HG02623 (cell line): ENCODE data around the gene KRT85.
A peak's percentile ranks its signal among the peaks of the same experiment; 100 is the strongest.

Source experiments
- ATAC-seq: cut with Tn5 transposase; IDR thresholded peaks from one replicate; pipeline ENCODE4 v1.9.1; 2021; ENCODE audit warnings: moderate library complexity; ENCODE audit not compliant: unreplicated experiment

The KRT85 gene

DNA sequence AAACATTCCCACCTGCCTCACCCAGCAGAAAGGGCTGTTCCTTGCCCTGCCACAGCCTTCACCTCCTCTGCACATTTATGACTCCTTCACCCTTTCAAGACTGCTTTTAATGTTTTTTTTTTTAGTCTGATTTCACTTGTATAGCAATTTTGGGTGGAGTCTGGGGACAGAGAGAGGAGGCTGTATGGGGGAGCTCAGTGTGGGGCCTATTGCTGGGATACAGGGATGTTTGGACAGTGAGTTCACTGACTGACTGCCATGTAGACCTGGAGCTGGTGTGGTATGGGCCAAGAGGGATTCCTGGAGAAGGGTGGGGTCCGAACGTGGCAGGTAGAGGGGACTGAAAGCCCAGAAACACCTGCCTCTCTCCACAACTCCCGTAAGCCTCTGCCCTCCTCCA is 1.9 kb upstream of the KRT85 start:
- no peak for ATAC-seq

DNA sequence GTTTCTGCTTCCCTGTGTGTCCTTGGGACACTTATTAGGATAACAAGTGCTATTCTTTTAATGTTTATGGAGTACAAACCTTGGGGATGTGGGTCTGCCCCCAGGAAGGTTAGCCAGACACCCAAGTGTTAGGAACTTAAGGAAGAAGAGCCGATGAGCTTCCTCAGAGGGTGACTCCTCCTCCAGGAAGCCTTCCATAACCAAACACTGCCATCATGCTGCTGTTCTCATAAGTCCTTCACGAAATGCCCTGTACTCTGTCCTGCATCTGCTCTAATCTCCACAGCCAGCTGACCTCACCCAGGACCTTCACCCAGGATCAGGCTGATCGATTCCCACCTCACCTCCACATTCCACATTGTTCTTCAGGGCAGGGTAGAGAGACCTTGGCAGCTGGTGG is 1.2 kb upstream of the KRT85 start:
- ATAC-seq: no peak

DNA sequence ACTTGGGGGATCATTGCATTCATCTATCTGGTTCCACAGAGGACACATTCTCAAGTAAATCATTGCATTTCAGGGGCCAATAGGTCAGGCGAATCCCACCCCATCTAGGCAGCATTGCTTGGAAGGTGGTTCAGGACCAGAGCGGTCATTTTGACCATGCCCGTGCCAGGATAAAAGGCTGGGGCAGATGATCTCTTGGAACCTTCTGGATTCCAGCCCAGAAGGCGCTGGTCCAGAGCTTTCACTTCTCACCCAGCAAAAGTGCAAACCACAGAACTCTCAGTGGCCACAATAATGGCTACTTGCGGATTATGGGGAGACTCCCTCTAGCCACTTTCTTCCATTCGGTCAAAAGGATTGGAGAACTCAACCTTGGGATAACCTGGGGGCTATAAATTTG is 595 bp upstream of the KRT85 start:
- ATAC-seq: no peak

DNA sequence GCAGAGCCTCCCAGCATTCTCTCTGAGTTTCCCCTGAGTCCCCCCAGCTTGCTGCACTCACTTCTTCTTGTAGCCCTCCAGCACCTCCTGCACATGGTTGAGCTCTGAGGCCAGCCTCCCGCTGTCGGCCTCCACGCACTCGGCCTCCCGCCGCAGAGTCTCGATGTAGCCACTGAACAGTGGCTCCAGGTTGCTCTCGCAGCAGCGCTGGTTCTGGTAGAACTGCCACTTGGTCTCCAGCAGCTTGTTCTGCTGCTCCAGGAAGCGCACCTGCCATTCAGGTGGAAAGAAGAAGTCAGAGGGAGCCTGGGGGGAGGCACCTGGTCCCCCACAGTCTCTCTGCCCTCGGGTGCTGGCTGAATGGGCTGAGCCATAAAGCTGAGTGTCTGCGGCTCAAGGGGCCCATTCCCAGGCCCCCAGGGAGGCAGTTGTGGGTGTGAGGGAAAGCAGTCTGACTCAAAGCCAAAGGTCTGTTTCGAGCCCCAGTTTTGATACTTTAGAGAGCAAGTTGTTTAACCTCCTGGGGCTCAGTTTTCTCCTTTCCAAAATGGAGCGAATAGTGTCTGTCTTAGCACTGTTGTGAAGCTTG is 2.3 kb downstream of the KRT85 start:
- no peak for ATAC-seq

DNA sequence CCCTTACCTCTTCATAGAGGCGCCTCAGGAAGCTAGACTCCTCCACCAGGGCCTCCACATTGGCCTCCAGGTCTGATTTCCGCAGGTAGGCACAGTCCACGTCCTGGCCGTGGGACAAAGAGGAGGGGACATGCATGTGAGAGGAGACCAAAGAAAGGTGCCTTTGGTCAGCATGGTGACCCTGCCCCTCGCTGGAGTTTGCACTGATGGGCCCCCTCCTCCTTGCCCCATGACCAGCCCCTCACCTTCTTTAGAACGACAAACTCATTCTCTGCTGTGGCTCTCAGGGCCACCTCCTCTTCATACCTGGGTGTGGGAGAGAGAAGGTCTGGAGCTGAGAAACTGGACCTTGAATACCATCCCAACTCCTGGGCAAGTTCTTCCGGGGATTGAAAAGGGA is 3.2 kb downstream of the KRT85 start:
- no peak for ATAC-seq

DNA sequence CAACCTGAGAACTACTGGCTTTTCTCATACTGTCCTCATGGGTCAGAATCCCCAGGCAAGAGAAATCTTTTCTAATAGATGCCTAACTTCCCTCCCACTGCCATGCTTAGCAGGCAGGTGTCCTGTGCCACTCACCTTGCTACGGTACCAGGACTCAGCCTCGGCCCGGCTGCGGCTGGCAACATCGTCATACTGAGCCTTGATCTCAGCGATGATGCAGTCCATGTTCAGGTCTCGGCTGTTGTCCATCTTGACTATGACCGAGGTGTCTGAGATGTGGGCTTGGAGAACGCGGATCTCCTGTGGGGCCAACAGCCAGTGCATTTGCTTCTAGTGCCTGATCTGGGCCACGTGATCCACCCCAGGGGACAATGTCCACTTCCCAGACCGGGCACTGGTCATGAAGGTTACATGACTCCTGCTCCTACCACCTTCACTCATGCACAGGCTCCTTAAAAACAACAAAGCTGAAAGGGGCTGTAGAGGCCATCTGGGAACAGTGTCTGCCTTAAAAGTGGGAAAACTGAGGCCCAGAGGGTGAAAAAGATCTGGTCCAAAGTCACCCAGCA is 4.1 kb downstream of the KRT85 start:
- no peak for ATAC-seq

DNA sequence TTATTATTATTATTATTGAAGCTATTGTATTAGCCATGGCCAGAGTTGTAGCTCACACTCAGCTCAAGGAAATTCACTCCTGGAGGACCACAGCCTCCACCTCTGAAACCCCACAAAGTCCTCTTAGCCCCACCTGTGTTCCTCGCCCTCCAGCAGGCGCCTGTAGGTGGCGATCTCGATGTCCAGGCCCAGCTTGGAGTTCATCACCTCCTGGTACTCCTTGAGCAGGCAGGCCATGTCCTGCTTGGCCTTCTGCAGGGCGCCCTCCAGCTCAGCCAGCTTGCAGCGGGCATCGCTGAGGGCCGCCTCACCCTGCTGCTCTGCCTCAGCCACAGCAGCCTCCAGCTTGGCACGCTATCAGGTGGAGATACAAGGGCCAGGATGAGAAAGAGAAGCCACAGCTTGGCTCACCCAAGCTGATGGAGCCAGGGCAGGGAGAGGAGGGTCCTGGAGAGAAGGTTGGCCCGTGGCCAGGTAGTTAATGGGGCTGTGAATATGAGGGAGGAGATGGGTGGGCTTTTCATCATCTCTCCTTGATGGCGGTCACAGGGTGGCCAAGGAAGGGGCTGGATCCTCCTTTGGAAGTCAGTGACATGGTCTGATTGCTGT is 5.1 kb downstream of the KRT85 start:
- no peak for ATAC-seq

DNA sequence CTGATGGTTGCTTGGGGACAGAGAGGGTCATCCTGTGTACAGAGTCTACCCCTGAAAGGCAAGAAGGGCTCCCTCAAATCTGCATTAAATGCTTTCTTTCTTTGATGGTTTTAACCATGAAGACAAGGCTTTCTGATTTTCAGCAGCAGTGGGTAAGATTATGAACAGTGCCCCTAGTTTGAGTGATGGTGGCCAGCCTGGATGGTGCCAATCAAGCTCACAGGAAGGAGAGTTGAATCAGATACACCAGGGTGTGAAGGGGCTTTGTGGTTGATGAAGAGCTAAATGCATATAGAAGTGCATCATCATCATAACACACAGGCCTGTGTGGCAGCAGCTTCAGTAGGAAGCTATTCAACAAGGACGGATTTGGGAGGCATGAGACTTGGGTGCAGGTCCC is 5.7 kb downstream of the KRT85 start:
- no peak for ATAC-seq

DNA sequence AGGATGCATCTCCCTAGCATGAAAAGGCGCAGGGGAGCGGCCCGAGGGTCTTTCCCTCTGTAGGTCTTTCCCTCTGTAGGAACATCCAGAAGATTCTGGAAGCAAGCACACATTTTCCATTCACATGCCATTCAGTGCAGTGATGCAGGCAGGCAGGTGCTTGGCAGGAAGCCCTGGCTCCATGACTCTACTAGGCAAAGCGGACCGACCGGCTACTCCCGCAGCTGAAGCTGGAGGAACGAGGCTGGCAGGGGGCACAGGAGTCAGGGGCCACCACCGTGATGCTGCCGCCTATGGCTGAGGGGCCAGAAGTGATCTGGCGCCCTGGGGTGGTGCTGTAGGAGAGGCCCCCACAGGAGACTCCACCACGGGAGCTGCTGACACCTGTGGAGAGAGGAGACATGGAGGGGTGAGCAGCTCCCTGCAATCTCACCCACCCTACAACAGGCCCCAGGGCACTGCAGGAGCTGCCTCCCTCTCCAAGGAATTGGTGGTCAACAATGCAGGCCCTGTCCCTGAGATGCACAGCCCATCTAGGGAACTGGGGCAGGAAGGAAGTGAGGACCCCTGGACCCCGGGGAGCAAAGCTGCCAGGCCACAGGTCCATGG is 6.5 kb downstream of the KRT85 start:
- ATAC-seq: no peak

DNA sequence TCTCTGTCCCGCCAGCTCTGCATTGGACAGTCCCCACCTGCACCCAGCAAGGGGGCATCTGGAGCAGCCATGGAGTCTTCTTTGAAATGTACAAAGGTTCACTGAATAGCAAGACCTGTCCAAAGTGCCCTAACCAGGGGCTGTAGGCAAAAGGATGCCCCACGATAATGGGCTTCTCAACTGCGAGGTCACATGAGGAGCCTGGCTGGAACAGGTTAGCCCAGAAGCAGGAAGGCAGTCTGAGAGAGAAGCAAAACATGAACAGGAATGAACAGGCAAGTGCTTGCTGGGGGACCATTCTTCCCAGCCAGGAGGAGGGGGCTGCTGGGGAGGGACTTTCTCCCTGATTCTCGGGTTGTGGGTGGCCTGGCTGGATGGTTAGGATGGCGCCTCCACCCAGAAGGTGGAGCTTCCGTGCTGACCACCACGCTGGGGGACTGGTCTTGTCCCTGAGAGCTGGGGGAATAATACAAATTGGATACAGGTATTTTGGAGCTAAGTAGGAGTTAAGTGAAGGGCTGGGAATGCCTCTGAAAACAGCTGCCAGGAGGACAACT is 7.1 kb downstream of the KRT85 start:
- ATAC-seq: no peak

DNA sequence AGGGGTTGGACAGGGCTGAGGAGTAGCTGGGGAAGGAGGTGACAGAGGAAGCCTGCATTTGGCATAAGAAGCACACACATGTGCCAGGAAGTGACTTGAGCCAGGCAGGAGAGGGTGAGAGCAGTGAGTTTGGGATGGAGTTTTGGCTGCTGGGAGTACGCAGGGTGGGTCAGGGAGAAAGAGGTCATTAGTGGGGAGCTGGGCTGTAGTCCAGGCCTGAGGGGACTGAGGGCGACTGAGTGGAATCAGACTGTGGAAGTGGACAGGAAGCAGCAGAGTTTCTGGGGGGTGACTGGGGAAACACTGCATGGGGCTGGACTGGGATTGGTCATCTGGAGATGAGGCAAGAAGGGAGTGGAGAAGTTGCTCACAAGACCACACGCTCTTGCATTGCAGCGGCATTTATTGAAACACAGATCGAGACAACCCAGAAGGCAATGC is 7.6 kb downstream of the KRT85 start:
- no peak for ATAC-seq

DNA sequence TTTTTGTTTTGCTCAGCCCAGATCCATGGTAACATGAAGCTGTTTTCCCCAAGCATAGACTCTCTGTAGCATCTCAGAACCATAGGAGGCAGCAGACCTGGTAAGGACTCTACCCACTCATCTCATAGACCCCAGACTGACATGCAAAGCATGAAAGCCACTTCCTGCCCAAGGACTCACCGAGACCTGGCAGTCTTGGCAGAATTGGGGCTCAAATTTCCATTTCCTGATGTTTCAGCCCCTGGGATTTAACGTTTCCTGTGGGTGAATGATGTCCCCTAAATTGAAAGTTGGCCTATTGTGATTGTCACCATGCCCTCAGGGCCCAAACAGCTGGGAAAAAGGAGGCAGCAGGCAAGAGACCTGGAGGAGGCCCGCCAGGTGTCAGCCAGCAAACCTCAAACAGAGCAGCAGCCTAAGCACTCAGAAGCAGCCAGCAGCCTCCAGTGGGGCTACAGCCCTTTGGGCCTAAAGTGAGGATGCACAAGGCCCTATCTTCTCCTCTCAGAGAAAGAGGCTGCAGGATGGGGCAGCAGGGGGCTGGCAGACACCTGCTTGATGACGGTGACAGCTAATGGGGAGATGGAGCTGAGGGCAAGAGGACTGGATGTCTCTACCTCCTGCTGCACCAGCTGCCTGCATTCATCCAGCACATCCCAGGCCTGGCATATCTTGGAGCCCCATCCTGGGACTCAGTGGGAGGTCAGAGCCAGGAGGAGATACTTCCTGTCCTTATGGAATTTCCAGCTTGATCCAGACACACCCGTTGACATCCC is 8.5 kb downstream of the KRT85 start:
- ATAC-seq: peak; percentile 94

DNA sequence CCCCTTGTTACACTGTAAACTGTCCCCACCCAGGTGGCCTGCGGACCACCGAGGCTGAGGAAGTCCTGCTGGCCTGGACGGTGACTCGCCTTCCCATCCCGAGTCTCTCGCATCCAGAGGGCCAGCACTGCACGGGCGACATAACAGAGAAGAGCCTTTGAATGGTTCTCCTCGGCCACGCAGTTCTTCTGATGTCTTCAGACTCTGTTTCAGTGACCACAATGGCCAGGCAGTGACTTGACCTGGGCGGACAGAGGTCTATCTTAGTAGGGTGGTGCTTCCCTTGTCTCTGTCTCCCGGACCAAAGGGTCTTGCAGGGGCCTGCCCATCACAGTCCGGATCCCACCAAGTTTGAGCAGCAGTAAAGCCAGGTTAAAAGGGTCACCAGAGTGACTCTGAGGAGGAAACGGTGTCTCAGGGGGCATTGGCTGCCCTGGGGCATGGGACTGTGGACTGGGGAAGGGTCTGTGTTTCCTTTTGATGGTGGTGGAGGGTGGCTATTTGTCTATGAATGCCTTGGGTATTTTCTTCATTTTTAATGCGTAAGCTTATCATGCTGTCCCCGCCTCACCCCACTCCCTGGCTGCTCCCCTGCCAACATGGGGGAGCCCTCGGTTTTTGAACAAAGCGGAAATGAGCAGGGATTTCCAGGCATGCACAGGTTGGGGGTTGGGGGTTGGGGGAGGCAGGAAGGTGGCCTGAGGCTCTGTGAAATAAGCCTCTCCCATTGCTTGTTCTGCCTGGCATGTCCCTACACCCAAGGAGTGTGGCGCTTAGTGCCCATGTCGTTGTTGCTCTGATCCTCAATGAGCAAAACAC is 10.3 kb downstream of the KRT85 start:
- ATAC-seq: no peak

DNA sequence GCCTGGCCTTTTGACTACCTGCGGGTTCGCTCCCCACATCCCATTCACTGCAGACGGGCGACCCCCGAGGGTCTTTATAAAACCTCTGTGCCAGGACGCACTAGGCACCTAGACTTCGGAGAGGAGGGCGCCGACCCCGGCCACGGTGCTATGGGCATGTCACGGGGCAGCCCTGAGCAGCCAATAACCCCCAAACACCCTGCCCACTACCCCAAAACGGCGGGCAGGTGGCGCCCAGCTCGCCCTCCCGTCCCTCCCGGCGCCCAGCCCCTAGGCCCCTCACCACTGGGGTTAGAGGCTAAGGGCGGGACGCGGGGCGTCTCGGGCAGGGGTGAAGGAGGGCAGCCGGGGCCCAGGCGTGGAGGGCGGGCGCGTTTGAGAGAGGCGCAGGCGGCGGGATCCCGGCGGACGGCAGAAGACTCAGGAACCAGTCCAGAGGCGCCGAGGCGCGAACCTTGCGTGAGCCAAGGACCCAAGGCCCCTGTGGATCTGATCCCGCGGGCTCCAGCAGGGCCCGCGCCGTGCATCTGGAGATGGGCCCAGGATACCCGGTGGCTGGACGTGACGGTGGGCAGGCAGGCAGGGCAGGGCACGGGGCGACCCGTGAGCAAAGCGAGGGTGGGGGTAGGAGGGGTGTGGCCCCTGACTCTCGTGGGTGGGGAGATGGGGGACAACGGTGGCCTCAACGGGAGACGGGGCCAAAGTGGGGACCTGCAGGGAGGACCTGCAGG is 11.1 kb downstream of the KRT85 start:
- ATAC-seq: no peak

DNA sequence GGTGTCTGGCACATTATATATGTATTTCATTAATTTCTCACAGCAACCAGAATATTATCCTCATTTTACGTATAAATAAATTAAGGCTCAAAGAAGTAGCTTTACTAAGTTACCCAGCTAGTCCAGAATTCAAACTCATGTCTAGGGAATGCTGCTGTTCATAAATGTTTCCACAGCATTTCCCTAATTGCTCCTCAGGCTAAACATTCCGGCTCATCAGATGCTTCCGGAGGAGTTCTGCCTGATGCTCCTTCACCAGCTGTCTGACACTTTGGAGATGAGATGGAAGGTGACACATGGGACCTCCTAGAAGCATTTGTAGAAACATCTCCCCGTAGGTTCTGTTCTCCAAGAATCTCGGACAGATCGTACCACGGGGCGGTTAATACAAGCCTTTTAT is 12.1 kb downstream of the KRT85 start:
- ATAC-seq: no peak

DNA sequence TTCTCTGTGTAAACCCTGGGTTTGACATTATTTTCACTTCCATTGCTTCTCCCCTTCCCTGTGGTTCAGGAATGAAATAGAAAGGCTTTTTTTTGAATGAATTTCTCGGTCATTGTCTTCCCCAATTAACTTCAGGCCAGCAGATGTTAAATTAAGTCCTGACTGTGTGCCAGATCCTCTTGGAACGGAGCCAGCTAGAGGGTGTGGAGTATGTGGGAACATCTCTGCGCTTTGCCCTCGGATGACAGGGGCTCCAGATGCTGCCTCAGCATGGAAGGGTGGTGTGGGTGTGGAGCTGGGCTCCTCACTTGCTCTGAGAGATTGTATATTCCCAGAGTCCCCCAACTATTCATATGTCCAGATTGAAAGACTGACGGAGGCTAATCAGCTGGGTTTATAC is 13.1 kb downstream of the KRT85 start:
- ATAC-seq: no peak

DNA sequence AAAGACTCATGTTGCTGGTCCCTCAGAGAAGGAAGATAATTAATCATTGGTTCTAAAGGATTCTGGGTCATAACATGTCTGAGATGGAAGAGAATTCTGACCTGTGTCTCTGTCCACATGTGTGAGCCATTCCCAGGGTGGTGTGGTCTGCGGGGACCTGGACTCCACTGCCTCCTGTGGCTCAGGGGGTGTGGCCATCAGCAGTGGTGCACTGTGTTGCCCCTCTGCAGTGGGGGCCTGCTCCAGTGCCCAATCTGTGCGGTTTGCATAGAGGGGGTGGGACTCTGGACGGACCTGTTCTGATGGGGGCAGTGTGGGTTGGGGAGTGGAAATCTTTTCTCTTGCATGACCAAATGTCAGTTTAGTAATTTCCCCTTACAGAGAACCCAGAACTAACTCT is 13.5 kb downstream of the KRT85 start:
- no peak for ATAC-seq

DNA sequence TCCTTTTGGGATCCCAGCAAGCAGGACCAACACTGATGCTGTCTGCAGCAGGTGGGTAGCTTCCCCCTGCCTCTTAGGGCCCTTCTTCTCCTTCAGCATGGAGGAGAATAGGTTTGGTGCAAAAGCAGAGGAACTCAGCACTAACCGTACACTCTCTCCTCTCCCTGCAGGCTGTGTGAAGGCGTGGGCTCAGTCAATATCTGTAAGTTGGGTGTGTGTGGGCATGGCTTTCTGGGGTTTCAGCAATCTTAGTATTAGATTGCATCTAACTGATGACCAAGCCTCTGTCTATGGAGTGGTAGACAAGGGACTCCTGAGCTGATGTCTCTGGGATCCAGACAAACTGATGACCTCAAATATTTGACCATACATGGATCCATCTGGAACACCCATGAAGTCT is 14.3 kb downstream of the KRT85 start:
- ATAC-seq: no peak

DNA sequence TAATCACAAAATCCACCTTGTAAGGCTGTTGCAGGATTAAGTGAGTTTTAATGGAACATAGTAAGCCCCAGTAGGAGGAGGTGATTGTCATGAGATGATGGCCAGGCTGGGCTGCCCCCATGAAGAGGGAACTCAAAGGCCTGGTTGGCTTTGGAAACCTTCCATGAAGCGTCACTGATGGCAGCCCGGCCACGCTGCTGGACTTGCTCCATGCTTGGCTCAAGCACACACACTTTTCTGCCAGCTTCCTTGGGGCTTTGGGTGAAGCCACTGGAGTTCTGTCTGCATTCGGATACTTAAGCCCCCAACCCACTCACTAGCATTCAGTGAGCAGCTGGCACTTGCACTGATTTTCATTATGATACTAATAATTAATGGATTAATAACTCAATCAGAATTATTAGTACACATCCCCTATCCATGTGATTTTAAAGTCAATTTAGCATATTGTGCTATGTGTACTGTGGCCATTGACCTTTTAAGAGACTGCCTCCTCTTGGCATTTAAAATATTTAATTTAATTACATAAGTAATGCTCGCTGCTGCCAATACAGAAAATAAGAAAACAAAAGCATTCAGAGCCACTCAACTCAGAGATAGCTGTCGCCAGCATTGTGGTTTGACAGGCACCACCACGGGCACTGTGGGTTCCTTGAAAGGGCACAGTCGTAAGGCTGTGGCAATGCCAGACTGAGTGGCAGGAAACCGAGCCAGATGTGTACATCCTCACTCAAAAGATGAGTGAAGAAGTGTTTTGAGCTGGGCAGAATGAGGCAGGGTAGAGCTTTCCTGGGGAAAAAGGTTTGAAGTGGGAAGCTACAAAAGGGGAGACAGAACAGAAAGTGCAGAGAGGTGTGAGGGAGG is 15.9 kb downstream of the KRT85 start:
- ATAC-seq: no peak
